CD14-positive monocyte (primary cell): ENCODE measurements around the gene MIF. TPM values are rescaled to one million over a fixed set of nuclear protein-coding genes. Genes with fewer than 3 reads are reported as not detected.
"Not testable (repeated sequence)": the region's sequence is repeated elsewhere in the genome, so short reads cannot be mapped to it uniquely, and the experiment has no call there.

Experiments
- DNase-seq, 3 donors: peaks; one replicate each; pipeline ENCODE4 v3.0.0-alpha.2; 2011 to 2022
- H2AFZ ChIP-seq: 2 replicates; pipeline ENCODE4 v1.6.0; 2012; ENCODE audit warnings: mild to moderate bottlenecking, low read depth, low read length, inconsistent platforms; ENCODE audit not compliant: insufficient read depth, poor library complexity, severe bottlenecking
- H3K27ac ChIP-seq, 2 donors: 1 replicate in 1 of 2; 2 replicates in 1 of 2; pipeline ENCODE4 v1.5.1; 2012 to 2013; ENCODE audit warnings: low read length in 2 of 2, control low read depth in 1 of 2, inconsistent platforms in 1 of 2, low read depth in 1 of 2, mild to moderate bottlenecking in 1 of 2
- H3K27me3 ChIP-seq, 2 donors: one replicate each; pipeline versions ENCODE4 v1.6.0 to v1.6.1; 2011 to 2013; ENCODE audit warnings: low read length in 2 of 2; ENCODE audit not compliant: control insufficient read depth in 2 of 2, insufficient read depth in 2 of 2
- H3K36me3 ChIP-seq, 2 donors: replicated peaks in 1 of 2; 1 replicate in 1 of 2; 2 replicates in 1 of 2; pipeline versions ENCODE4 v1.5.1 to v1.6.1; 2012 to 2013; ENCODE audit warnings: low read length in 2 of 2, control low read depth in 1 of 2, inconsistent platforms in 1 of 2, mild to moderate bottlenecking in 1 of 2; ENCODE audit not compliant: insufficient read depth in 2 of 2, control insufficient read depth in 1 of 2
- H3K4me1 ChIP-seq, 2 donors: 1 replicate in 1 of 2; 2 replicates in 1 of 2; pipeline versions ENCODE4 v1.5.1 to v1.6.1; 2012 to 2013; ENCODE audit warnings: low read length in 2 of 2, control low read depth in 1 of 2, inconsistent platforms in 1 of 2, mild to moderate bottlenecking in 1 of 2, moderate library complexity in 1 of 2; ENCODE audit not compliant: insufficient read depth in 2 of 2, control insufficient read depth in 1 of 2
- H3K4me2 ChIP-seq: replicated peaks from 2 replicates; pipeline ENCODE3; 2012; ENCODE audit warnings: low read length, moderate library complexity, mild to moderate bottlenecking; ENCODE audit not compliant: poor library complexity, severe bottlenecking; ENCODE audit errors: extremely low read depth
- H3K4me3 ChIP-seq, 3 experiments: fragments of 200-600 bp in 1 of 3; sonication (generic) in 1 of 3; replicated peaks in 1 of 3; 1 replicate in 2 of 3; 2 replicates in 1 of 3; pipeline ENCODE4 v1.5.1; 2011 to 2013; ENCODE audit warnings: low read length in 3 of 3, mild to moderate bottlenecking in 3 of 3, control low read depth in 2 of 3, low read depth in 2 of 3, inconsistent platforms in 1 of 3, moderate library complexity in 1 of 3
- H3K79me2 ChIP-seq: 2 replicates; pipeline ENCODE4 v1.6.0; 2012; ENCODE audit warnings: mild to moderate bottlenecking, control low read depth, inconsistent platforms, low read length, moderate library complexity; ENCODE audit not compliant: insufficient read depth
- H3K9ac ChIP-seq: 2 replicates; pipeline ENCODE4 v1.6.0; 2017; ENCODE audit warnings: low read length, mild to moderate bottlenecking; ENCODE audit not compliant: insufficient read depth, poor library complexity, severe bottlenecking
- H3K9me3 ChIP-seq, 2 donors: replicated peaks in 1 of 2; 1 replicate in 1 of 2; 2 replicates in 1 of 2; pipeline versions ENCODE4 v1.5.1 to v1.6.1; 2012 to 2013; ENCODE audit warnings: low read length in 2 of 2, control low read depth in 1 of 2; ENCODE audit not compliant: control insufficient read depth in 1 of 2, insufficient read depth in 1 of 2
- H4K20me1 ChIP-seq: 2 replicates; pipeline ENCODE4 v1.6.0; 2012; ENCODE audit warnings: mild to moderate bottlenecking, low read length, control low read depth, moderate library complexity; ENCODE audit not compliant: insufficient read depth
- H3K27ac Mint-ChIP-seq, 7 donors: one replicate each; pipeline ENCODE4 v1.8.0; 2020; ENCODE audit warnings: mild to moderate bottlenecking in 7 of 7, mixed read lengths in 7 of 7, moderate library complexity in 6 of 7, inconsistent platforms in 2 of 7
- H3K27me3 Mint-ChIP-seq, 3 donors: one replicate each; pipeline ENCODE4 v1.8.0; 2021 to 2022; ENCODE audit warnings: low read depth in 3 of 3, mild to moderate bottlenecking in 3 of 3, mixed read lengths in 3 of 3, moderate library complexity in 3 of 3, inconsistent platforms in 1 of 3
- H3K36me3 Mint-ChIP-seq, 2 donors: one replicate each; pipeline ENCODE4 v1.8.0; 2020; ENCODE audit warnings: mixed read lengths in 2 of 2, inconsistent platforms in 1 of 2, mild to moderate bottlenecking in 1 of 2
- H3K4me1 Mint-ChIP-seq: one replicate; pipeline ENCODE4 v1.8.0; 2020; ENCODE audit warnings: mild to moderate bottlenecking, mixed read lengths
- H3K4me3 Mint-ChIP-seq, 2 donors: one replicate each; pipeline ENCODE4 v1.8.0; 2020; ENCODE audit warnings: mild to moderate bottlenecking in 2 of 2, mixed read lengths in 2 of 2, moderate library complexity in 1 of 2
- H3K9me3 Mint-ChIP-seq, 7 donors: one replicate each; pipeline ENCODE4 v1.8.0; 2020 to 2022; ENCODE audit warnings: mixed read lengths in 7 of 7, mild to moderate bottlenecking in 6 of 7, moderate library complexity in 6 of 7, inconsistent platforms in 2 of 7
- CTCF ChIP-seq: fragments of 200-600 bp; IDR thresholded peaks from one replicate; pipeline ENCODE4 v1.8.0; 2022; ENCODE audit warnings: antibody characterized with exemption, mild to moderate bottlenecking
- WGBS: methylation state at CpG from one replicate; pipeline ENCODE4 v1.1.5; 2013; ENCODE audit warnings: missing lambda C conversion rate; ENCODE audit not compliant: insufficient coverage; 5-methylcytosine and 5-hydroxymethylcytosine counted together
- intact Hi-C, 2 donors: fragments of 100-400 bp; cut with micrococcal nuclease; formaldehyde crosslinking; loops; one replicate each; pipeline versions ENCODE4 v1.15.0 to v1.15.1; 2023
- polyA plus RNA-seq, 3 donors: library from polyadenylated mRNA; depleted of rRNA in 1 of 3; unstranded in 2 of 3; stranded (reverse) in 1 of 3; fragments of 300-500 nt in 2 of 3; fragments of >200 nt in 1 of 3; fragmentation: Illumina TruSeq in 2 of 3; gene quantifications; 1 replicate in 2 of 3; 2 replicates in 1 of 3; pipeline ENCODE4 v1.2.3, GENCODE V29; 2012 to 2021

MIF gene
- polyA plus RNA-seq, 3 donors: 66.4 to 390 (median 338) TPM

- H3K79me2 ChIP-seq, DNase-seq, H3K9ac ChIP-seq, H3K4me3 ChIP-seq, H2AFZ ChIP-seq, H3K27ac Mint-ChIP-seq, H3K4me3 Mint-ChIP-seq, H3K4me1 Mint-ChIP-seq, H3K4me1 ChIP-seq, H3K27me3 ChIP-seq, intact Hi-C loops, H3K4me2 ChIP-seq, H3K27ac ChIP-seq: not testable (repeated sequence)
- peaks cover 14 to 28% (median 23%) of the 10 kb centered on the region in 7 donors for H3K9me3 Mint-ChIP-seq
- WGBS: 92% methylated on average over 9 of the region's 13 CpGs
- peaks cover 36 to 88% of the 10 kb centered on the region in 2 donors for H3K36me3 ChIP-seq
- peaks cover 16 to 19% of the 10 kb centered on the region in 2 donors for H3K9me3 ChIP-seq
- peaks cover 2 to 24% (median 16%) of the 10 kb centered on the region in 3 donors for H3K27me3 Mint-ChIP-seq
- peaks cover 12% of the 10 kb centered on the region for H4K20me1 ChIP-seq
- H3K36me3 Mint-ChIP-seq: peaks cover 50 to 56% of the 10 kb centered on the region in 2 donors
These were observed 27.5 kb downstream of the MIF start for GRCh38 chr22:23921586-23922201.

- no peak for DNase-seq
- H3K4me1 Mint-ChIP-seq: peaks cover 8% of the 10 kb centered on the region
- peaks cover 2 to 24% (median 19%) of the 10 kb centered on the region in 3 donors for H3K27me3 Mint-ChIP-seq
- H3K79me2 ChIP-seq: no peaks in the 10 kb centered on the region
- peaks cover 61 to 68% of the 10 kb centered on the region in 2 donors for H3K36me3 Mint-ChIP-seq
- H3K9me3 ChIP-seq: peaks cover 21 to 23% of the 10 kb centered on the region in 2 donors
- no peak overlapping the region for H2AFZ ChIP-seq
- H3K4me3 Mint-ChIP-seq: no peak overlapping the region
- H3K27me3 ChIP-seq: no peaks in the 10 kb centered on the region
- no peak overlapping the region for H3K4me3 ChIP-seq
- peaks cover 14 to 35% (median 30%) of the 10 kb centered on the region in 7 donors for H3K9me3 Mint-ChIP-seq
- intact Hi-C loops: no loop called here
- peaks cover 41 to 90% of the 10 kb centered on the region in 2 donors for H3K36me3 ChIP-seq
- H3K4me1 ChIP-seq: peaks cover 4 to 8% of the 10 kb centered on the region in 2 donors
- H3K27ac ChIP-seq: no peak overlapping the region
- H3K4me2 ChIP-seq: no peak overlapping the region
- no peak overlapping the region for H3K27ac Mint-ChIP-seq
- peaks cover 12% of the 10 kb centered on the region for H4K20me1 ChIP-seq
- no CpG with 5 or more reads among the region's 2 CpGs for WGBS
- no peak for TF ChIP-seq CTCF
- H3K9ac ChIP-seq: no peak overlapping the region
These were observed 28.7 kb downstream of the MIF start for GRCh38 chr22:23922921-23923320.
